Measurements from ENCODE around the gene SIRT2. TPM values are rescaled to one million over a fixed set of nuclear protein-coding genes. Genes with fewer than 3 reads are reported as not detected.
"Not testable (repeated sequence)": the region's sequence is repeated elsewhere in the genome, so short reads cannot be mapped to it uniquely, and the experiment has no call there.

Gene SIRT2
- total RNA-seq, result 60.2 TPM
- long read RNA-seq, transcript SIRT2-204 (15 exons, 2,062 nt), result major isoform, 150 of 247 reads
- long read RNA-seq, transcript SIRT2-201 (16 exons, 2,070 nt), result minor isoform, 44 of 247 reads
- long read RNA-seq, partial matches to known transcripts, result 5 of 247 reads
- long read RNA-seq, other reads (novel, unspliced or antisense), result 44 of 247 reads

GRCh38 chr19:38899447-38900201 is at the start of gene SIRT2, which contains the start of gene NFKBIB:
Gene SIRT2, minus strand, starts transcription at chr19:38899618. Its CDS starts 97 bp downstream, at chr19:38899521.
Gene NFKBIB, plus strand, starts transcription at chr19:38899969. Its CDS starts 64 bp downstream, at chr19:38900033.
- peak; percentile 99 for DNase-seq (ENCODE audit: low spot score)

- no peak for DNase-seq (ENCODE audit: low spot score)
These were observed 47.0 kb upstream of the SIRT2 start for GRCh38 chr19:38946229-38947010.

- no peak for DNase-seq (ENCODE audit: low spot score)
These were observed 46.3 kb upstream of the SIRT2 start for GRCh38 chr19:38945562-38946228.

GRCh38 chr19:38944981-38945506 is 45.6 kb upstream of the SIRT2 start:
- no peak for DNase-seq (ENCODE audit: low spot score)

- no peak for DNase-seq (ENCODE audit: low spot score)
These were observed 43.2 kb upstream of the SIRT2 start for GRCh38 chr19:38942471-38943181.

- no peak for DNase-seq (ENCODE audit: low spot score)
These were observed 42.6 kb upstream of the SIRT2 start for GRCh38 chr19:38941979-38942378.

- DNase-seq (ENCODE audit: low spot score), result not testable (repeated sequence)
These were observed 42.0 kb upstream of the SIRT2 start for GRCh38 chr19:38941466-38941865.

- no peak for DNase-seq (ENCODE audit: low spot score)
These were observed 40.5 kb upstream of the SIRT2 start for GRCh38 chr19:38939957-38940356.

- no peak for DNase-seq (ENCODE audit: low spot score)
These were observed 34.1 kb upstream of the SIRT2 start for GRCh38 chr19:38933544-38933943.

GRCh38 chr19:38932425-38933179 is 33.2 kb upstream of the SIRT2 start:
- DNase-seq (ENCODE audit: low spot score), result no peak

GRCh38 chr19:38931521-38931793 is 32.0 kb upstream of the SIRT2 start:
- no peak for DNase-seq (ENCODE audit: low spot score)

- peak; percentile 98 for DNase-seq (ENCODE audit: low spot score)
These were observed 31.5 kb upstream of the SIRT2 start, which contains the start of gene MRPS12 for GRCh38 chr19:38930776-38931520. Gene MRPS12, plus strand, starts transcription at chr19:38930944. Its CDS starts 351 bp downstream, at chr19:38931295.

- DNase-seq (ENCODE audit: low spot score), result peak; percentile 97
These were observed 30.7 kb upstream of the SIRT2 start, which contains the start of gene SARS2 for GRCh38 chr19:38929929-38930775. Gene SARS2, minus strand, starts transcription at chr19:38930763. Its CDS starts 27 bp downstream, at chr19:38930736.

GRCh38 chr19:38928391-38929001 is 29.1 kb upstream of the SIRT2 start:
- no peak for DNase-seq (ENCODE audit: low spot score)

GRCh38 chr19:38924388-38924787 is 25.0 kb upstream of the SIRT2 start:
- DNase-seq (ENCODE audit: low spot score), result no peak

- no peak for DNase-seq (ENCODE audit: low spot score)
These were observed 23.1 kb upstream of the SIRT2 start for GRCh38 chr19:38922482-38922881.

GRCh38 chr19:38921420-38922274 is 22.2 kb upstream of the SIRT2 start:
- DNase-seq (ENCODE audit: low spot score), result no peak

Data from mesenteric fat pad (tissue), 1 donor.